ENCODE measurements around the gene WNT4. TPM values are rescaled to one million over a fixed set of nuclear protein-coding genes. Genes with fewer than 3 reads are reported as not detected.

WNT4 gene
- total and polyA plus RNA-seq, 7 donors: 0.10 to 5.6 (median 0.44) TPM

DNA sequence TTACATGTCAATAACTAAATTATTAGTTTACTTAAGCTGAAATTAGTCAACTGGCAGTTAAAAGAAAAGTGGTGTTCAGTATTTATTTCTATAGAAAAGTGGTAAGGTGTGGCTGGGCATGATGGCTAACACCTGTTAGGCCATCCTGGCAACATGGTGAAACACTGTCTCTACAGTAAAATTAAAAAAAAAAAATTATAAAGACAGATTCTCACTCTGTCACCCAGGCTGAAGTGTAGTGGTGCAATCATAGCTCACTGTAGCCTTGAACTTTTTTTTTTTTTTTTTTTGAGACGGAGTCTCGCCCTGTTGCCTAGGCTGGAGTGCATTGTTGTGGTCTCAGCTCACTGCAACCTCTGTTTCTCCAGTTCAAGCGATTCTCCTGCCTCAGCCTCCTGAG lies 32.9 kb downstream of the WNT4 start:
- Histone ChIP-seq H3K36me3 (ENCODE audit: insufficient read depth in 1 of 2, low read depth in 1 of 2) (peaks cover 0 to 34% of the 10 kb centered on the region in 2 donors), H3K27ac (no peak overlapping the region), H3K27me3 (ENCODE audit: insufficient read depth in 3 of 3, low read length in 2 of 3) (no peaks in the 10 kb centered on the region), H3K4me3 (no peak overlapping the region), H3K9me3 (no peaks in the 10 kb centered on the region), H3K4me1 (peaks cover 10% of the 10 kb centered on the region)
- intact Hi-C loops (cut with DNase I): no loop called here
- no peak for DNase-seq
- 97 to 98% (median 98%) methylated on average over 3 of the region's 3 CpGs for WGBS, 3 donors
- TF ChIP-seq, protein P1, sequence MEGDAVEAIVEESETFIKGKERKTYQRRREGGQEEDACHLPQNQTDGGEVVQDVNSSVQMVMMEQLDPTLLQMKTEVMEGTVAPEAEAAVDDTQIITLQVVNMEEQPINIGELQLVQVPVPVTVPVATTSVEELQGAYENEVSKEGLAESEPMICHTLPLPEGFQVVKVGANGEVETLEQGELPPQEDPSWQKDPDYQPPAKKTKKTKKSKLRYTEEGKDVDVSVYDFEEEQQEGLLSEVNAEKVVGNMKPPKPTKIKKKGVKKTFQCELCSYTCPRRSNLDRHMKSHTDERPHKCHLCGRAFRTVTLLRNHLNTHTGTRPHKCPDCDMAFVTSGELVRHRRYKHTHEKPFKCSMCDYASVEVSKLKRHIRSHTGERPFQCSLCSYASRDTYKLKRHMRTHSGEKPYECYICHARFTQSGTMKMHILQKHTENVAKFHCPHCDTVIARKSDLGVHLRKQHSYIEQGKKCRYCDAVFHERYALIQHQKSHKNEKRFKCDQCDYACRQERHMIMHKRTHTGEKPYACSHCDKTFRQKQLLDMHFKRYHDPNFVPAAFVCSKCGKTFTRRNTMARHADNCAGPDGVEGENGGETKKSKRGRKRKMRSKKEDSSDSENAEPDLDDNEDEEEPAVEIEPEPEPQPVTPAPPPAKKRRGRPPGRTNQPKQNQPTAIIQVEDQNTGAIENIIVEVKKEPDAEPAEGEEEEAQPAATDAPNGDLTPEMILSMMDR (IDR thresholded peaks at IDR 0.05): no peak
- no peak for ATAC-seq

DNA sequence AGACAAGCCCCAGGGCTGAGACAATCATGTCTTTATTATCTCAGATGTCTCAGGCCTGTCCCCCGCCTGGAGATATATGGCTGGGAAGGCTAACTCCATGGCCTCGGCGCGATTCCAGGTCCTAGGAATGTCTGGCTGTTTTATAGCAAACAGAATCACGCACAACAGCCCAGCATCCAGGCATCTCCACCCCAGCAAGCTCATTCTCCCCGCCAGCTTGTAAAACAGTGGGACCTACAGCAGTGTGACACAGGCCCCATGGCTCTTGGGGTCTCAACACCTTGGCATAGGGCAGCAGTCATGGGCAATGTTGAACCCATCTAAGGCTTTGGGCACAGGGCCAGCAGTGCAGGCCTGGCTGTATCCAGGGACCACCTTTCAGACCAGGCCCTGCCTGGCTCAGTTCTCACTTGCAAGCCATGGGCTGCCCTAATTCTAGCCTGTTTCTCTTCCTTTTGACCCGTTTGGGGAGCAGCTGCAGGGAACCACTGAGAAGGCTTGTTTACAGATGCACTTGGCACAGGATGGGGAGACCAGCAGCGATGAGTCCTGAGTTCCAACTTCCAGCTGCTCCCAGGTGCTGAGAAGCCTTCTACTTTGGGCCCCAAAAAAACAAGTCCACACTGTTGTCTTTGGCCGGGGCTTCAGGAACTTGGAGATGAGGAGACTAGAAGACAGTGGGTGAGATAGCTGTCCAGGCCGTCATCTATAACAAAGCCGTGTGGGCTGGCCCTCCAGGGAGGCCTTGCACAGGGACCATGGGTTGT lies 34.4 kb downstream of the WNT4 start:
- no peak overlapping the region for H3K4me3 ChIP-seq
- TF ChIP-seq, protein P1 (IDR thresholded peaks at IDR 0.05): no peak
- H3K27ac ChIP-seq: no peak overlapping the region
- H3K36me3 ChIP-seq (ENCODE audit: insufficient read depth in 1 of 2, low read depth in 1 of 2): peaks cover 0 to 34% of the 10 kb centered on the region in 2 donors
- intact Hi-C loops (cut with DNase I): loop anchor here (5.0 to 10.0 kb wide), 3 partner anchors 306 to 534 kb away; partner anchors contain the start of gene C1QC (in 1 of the 2)
- no peaks in the 10 kb centered on the region for H3K9me3 ChIP-seq
- no peaks in the 10 kb centered on the region for H3K27me3 ChIP-seq (ENCODE audit: insufficient read depth in 3 of 3, low read length in 2 of 3)
- H3K4me1 ChIP-seq: peaks cover 10% of the 10 kb centered on the region
- ATAC-seq (no peak), DNase-seq (no peak)
- WGBS, 3 donors: 48 to 59% (median 51%) methylated on average over 11 of the region's 11 CpGs

DNA sequence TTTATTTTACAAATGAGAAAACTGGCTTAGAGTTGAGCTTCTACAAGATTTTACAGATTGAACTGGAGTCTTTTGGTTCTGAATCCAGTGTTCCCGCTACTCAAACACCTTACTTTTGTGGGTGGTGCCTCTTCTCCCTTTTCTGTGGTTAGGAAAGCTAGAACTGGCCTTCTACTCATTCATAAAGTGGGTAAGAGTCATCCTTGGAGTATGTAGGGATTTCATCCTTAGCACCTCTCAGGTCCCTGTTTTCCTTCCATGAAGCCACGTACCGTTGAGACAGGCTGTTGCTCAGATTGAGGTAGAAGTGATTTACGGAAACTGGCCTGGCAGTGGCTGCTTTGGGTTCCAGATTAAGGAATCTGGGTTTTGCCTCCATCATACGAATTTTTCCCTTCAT lies 35.8 kb downstream of the WNT4 start:
- peaks cover 0 to 31% of the 10 kb centered on the region in 2 donors for H3K36me3 ChIP-seq (ENCODE audit: insufficient read depth in 1 of 2, low read depth in 1 of 2)
- WGBS, 3 donors: 91 to 97% (median 94%) methylated on average over 5 of the region's 5 CpGs
- ATAC-seq: no peak

DNA sequence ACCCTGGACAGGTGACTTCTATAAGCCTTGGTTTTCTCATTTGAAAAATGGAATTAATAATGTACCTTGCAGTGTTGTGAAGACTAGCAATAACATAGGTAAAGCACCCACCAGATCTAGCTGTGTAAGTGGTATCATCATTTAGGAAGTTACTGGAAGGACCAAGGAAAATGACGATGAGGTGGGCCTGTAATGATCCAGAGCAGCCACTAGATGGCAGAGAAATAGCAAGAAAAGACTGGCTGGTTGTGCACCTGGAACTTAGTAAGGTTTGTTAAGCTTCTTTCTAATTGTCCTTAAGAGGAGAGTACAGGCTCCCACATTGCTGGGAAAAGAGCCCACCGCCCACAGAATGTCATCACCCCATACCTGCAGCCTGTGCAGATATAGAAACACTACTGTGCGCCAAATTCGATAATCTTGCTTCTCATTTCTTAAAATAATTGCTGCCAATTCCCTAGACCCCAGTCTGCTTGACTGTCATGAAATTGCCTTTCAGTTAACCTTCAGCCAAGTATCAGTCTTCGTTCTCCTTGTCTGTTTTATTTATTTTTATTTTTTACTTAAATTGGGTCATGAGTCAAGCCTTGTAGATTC lies 37.2 kb downstream of the WNT4 start:
- Histone ChIP-seq H3K36me3 (ENCODE audit: insufficient read depth in 1 of 2, low read depth in 1 of 2) (peaks cover 0 to 29% of the 10 kb centered on the region in 2 donors), H3K27ac (no peak overlapping the region), H3K4me3 (no peak overlapping the region), H3K4me1 (peaks cover 10% of the 10 kb centered on the region), H3K9me3 (no peaks in the 10 kb centered on the region), H3K27me3 (ENCODE audit: insufficient read depth in 3 of 3, low read length in 2 of 3) (no peaks in the 10 kb centered on the region)
- intact Hi-C loops (cut with DNase I): loop anchor here (1.0 to 10.0 kb wide), 5 partner anchors 169 to 537 kb away; partner anchors contain the start of gene C1QC (in 1 of the 2)
- ATAC-seq (peak; percentile 59 to 79 (median 74)), DNase-seq (no peak)
- TF ChIP-seq, protein P1 (IDR thresholded peaks at IDR 0.05): peak; percentile 84
- WGBS, 3 donors: 61 to 69% (median 62%) methylated on average over 5 of the region's 5 CpGs

More for the DNA sequence above, 35.8 kb downstream of the WNT4 start:
- Histone ChIP-seq H3K27ac (no peak overlapping the region), H3K27me3 (ENCODE audit: insufficient read depth in 3 of 3, low read length in 2 of 3) (no peaks in the 10 kb centered on the region), H3K4me3 (no peak overlapping the region), H3K4me1 (peaks cover 10% of the 10 kb centered on the region), H3K9me3 (no peaks in the 10 kb centered on the region)
- DNase-seq: no peak
- intact Hi-C loops (cut with DNase I): loop anchor here (2.0 to 10.0 kb wide), 4 partner anchors 168 to 535 kb away; partner anchors contain the start of gene C1QC (in 1 of the 2)
- TF ChIP-seq, protein P1 (IDR thresholded peaks at IDR 0.05): no peak
